ENCODE results near the gene IQGAP1. TPM values are rescaled to one million over a fixed set of nuclear protein-coding genes. Genes with fewer than 3 reads are reported as not detected.
"Not testable (repeated sequence)": the region's sequence is repeated elsewhere in the genome, so short reads cannot be mapped to it uniquely, and the experiment has no call there.

Gene IQGAP1, protein sequence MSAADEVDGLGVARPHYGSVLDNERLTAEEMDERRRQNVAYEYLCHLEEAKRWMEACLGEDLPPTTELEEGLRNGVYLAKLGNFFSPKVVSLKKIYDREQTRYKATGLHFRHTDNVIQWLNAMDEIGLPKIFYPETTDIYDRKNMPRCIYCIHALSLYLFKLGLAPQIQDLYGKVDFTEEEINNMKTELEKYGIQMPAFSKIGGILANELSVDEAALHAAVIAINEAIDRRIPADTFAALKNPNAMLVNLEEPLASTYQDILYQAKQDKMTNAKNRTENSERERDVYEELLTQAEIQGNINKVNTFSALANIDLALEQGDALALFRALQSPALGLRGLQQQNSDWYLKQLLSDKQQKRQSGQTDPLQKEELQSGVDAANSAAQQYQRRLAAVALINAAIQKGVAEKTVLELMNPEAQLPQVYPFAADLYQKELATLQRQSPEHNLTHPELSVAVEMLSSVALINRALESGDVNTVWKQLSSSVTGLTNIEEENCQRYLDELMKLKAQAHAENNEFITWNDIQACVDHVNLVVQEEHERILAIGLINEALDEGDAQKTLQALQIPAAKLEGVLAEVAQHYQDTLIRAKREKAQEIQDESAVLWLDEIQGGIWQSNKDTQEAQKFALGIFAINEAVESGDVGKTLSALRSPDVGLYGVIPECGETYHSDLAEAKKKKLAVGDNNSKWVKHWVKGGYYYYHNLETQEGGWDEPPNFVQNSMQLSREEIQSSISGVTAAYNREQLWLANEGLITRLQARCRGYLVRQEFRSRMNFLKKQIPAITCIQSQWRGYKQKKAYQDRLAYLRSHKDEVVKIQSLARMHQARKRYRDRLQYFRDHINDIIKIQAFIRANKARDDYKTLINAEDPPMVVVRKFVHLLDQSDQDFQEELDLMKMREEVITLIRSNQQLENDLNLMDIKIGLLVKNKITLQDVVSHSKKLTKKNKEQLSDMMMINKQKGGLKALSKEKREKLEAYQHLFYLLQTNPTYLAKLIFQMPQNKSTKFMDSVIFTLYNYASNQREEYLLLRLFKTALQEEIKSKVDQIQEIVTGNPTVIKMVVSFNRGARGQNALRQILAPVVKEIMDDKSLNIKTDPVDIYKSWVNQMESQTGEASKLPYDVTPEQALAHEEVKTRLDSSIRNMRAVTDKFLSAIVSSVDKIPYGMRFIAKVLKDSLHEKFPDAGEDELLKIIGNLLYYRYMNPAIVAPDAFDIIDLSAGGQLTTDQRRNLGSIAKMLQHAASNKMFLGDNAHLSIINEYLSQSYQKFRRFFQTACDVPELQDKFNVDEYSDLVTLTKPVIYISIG (N-terminal part only)
- total RNA-seq: 292 and 350 TPM in 2 replicates

DNA sequence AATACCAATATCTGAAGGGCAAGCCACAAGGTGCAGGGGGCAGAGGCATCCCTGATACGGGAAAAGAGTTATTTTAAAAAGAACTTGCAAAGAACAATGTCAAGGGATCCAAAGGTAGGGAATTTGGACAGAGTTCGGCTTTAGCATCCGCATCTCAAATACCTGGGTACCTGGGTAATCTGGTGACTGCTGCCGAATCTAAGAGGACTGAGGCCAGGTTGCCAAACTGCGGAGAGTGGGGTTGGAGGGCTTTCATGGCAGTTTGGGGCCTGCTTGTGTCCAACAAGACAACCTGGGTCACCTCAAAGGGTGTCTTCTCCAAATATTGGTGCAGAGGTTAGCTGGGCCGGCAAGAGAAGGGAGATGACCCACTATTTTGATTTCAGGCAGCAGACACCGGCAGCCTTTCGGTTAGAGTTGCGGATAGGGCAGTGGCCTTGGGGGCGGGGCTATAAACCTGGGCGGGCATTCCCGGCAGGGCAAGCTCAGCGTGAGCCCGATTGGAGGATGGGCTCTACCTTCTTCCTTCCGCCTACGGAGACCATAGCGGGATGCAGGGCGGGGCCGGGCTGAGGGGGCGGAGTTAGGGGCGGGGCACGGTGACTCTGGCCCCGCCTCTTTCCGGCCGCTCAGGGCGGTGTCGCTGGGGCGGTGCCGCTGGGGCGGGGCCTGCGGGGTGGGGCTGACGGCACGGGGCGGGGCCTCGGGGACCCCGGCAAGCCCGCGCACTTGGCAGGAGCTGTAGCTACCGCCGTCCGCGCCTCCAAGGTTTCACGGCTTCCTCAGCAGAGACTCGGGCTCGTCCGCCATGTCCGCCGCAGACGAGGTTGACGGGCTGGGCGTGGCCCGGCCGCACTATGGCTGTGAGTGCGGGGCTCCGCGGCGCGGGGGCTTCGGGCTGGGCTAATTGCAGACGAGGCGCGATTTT lies at the start of gene IQGAP1:
TSS of gene IQGAP1 (plus strand) at position 709 of the 928 bp plus-strand sequence. CDS start at position 809, 100 bp downstream.
- no peak for DNase-seq (ENCODE audit: extremely low read depth, low read depth, low spot score)

DNA sequence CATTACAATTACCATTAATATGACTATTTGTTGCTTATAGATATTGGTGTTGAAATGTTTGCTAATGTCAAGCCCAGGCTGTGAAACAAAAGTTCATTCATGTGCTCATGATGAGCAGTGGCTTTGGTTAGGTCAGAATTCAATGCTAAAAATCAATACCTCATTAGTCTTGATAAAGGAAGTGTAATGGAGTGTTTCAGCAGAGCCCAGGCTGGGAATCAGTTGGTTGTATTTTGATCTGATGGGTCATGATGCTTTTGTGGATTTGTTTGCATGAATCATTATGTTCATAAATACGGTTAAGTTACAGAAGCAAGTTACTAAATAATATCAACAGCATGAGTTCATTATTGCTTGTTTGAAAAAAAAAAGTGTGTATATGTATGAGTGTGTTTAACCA lies 49.5 kb upstream of the IQGAP1 start:
- no peak for DNase-seq (ENCODE audit: extremely low read depth, low read depth, low spot score)

DNA sequence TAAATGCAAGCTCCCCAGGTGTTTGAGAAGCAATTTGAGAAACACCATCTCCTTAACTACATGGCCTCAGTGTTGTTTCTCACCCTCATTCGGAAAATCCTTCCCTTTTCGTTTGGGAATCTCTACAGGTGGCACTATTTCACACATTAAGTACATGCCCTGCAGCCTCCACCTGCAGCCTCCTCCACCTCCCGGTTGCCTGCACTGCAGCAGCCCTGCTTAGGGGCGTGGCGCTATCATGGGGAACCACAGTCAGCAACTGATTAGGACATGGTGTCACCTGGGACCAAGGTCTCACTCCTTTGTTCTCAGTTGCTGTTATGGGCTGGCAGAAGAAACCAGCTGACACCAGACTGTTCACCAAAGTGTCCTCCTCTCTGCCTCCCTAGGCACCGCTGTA lies 47.7 kb upstream of the IQGAP1 start:
- DNase-seq (ENCODE audit: extremely low read depth, low read depth, low spot score): no peak

DNA sequence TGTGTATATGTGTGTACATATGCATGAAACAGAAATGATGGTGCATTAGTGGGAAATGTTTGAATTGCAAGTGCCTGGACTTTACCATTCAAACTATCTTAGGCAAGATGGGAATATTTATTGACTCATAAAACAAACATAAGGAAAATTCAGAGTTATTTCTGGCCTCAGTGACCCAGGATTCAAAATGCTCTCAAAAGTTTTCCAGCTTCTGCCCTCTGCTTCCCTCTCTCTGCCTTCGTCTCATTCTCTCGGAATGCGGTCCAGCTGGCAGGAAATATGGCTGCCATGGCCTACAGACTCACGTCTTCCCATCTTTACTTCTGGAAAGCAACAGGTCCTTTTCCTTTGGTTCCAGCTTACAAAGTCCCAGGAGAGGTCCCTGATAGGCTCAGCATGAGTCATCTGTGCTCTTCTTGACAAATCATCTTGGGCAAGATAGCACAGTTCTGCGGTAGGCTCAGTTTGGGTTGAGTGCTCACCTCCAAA lies 44.7 kb upstream of the IQGAP1 start:
- DNase-seq (ENCODE audit: extremely low read depth, low read depth, low spot score): no peak

DNA sequence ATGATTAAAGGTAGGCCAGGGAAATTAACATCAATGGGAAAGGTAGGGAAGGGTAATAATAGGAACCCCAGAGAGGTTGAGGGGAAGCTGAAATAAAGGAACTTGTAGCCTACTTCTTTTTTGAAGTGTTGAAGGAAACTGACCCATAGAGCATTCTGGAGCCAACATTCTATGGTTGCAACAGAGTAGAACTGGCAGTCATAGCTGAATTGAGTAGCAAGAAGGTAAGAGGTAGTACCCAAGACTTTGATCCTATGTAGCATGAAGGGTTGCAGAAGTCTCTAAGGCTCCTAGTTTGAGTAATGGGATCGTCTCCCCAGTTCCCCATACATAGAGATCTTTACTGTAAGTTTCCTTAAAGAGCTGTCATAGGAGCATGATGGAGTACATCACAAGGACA lies 43.4 kb upstream of the IQGAP1 start:
- DNase-seq (ENCODE audit: extremely low read depth, low read depth, low spot score): no peak

DNA sequence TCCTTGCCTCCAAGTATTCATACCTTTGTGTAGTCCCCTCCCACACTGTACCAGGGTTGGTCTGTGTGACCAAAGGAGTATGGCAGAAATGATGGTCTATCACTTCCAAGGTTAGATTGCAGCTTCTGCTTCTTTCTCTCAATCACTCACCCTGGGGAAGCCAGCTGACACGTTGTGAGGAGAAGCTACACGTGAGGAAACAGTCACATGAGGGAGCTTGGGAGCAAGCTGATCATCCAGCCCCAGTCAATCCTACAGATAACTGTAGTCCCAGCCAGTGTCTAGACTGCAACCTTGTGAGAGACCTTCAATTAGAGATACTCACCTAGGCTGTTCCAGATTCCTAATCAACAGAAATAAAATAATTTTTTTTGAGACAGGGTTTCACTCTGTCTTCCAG lies 42.2 kb upstream of the IQGAP1 start:
- no peak for DNase-seq (ENCODE audit: extremely low read depth, low read depth, low spot score)

DNA sequence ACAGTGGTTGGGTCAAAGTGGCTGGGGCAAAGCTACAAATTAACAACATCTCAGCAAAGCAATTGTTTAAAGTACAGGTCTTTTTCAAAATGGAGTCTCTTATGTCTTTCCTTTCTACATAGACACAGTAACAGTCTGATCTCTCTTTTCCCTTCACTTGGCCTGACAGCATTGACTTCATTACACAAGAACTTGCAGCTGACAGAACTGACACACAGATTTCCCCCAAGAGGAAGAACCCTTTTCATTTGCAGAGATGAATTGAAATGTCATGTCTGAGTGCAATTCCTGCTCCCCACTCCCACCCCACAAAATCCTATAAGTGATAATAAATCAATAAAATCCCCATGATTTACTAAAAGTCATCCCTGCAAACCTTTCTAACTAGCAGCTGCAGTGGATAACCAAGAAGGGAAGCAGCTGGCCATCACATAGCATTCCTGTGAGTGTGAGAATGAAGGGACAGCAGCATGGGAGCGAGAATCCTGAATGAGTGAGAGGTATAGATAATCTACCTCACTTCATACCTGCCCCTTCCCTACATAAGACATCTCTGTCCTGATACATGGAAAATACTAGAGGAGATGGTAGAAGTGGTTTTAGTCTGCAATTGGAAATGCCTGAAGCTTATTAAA lies 40.5 kb upstream of the IQGAP1 start:
- not testable (repeated sequence) for DNase-seq (ENCODE audit: extremely low read depth, low read depth, low spot score)

DNA sequence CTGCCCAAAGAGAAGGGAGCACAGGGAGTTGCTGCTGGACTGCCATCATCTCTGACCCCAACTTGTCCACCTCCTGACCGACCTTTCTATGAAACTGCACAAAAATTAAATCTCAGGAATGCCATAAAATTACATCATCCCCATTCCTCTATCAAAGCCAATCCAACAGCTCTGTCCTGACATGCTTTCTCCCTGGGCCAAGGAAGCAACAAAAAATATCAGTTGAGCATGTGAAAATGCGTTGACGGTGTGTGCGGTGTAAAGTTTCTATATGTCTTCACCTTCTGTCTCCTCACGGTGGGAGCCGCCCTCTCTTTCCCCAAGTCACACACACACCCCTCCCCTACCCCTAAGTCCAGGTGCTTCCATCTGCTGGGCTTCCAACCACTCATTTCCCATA lies 39.6 kb upstream of the IQGAP1 start:
- no peak for DNase-seq (ENCODE audit: extremely low read depth, low read depth, low spot score)

DNA sequence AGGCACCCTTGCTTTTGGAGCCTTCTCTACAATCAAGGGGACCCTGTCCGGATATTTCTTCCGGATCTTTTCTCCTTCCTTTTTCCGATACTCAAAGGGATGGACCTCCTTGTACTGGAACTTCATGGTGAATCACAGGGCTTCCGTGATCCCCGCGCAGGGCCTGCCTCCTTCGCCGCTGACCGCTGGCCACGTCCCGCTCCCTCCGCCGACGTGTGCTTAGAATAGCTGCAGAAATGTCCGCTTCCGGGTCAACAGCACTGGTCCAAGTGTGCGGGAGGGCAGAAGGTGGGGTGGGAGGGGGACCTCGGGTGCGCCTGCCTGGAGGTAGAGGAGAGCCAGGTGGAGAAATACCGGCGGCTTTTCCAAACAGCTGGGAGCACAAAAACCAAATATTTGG lies 39.0 kb upstream of the IQGAP1 start:
- DNase-seq (ENCODE audit: extremely low read depth, low read depth, low spot score): no peak

DNA sequence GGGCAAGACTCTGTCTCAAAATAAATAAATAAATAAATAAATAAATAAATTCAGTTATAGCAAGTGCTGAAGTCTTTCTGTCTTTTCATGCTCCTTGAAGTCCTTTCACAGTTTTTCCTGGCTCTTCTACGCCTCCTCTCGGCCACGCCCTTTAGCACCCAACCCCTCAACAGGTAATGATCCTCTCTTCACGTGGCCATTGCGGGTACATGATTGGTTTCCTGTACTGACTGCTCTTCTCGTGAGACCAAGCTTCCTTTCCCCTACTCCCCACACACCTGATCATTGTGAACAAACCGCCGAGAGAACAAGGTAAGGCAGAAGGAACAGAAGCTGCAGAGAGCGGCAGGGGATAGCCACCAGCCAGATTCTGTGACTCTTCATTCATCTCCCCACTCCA lies 38.2 kb upstream of the IQGAP1 start:
- no peak for DNase-seq (ENCODE audit: extremely low read depth, low read depth, low spot score)

DNA sequence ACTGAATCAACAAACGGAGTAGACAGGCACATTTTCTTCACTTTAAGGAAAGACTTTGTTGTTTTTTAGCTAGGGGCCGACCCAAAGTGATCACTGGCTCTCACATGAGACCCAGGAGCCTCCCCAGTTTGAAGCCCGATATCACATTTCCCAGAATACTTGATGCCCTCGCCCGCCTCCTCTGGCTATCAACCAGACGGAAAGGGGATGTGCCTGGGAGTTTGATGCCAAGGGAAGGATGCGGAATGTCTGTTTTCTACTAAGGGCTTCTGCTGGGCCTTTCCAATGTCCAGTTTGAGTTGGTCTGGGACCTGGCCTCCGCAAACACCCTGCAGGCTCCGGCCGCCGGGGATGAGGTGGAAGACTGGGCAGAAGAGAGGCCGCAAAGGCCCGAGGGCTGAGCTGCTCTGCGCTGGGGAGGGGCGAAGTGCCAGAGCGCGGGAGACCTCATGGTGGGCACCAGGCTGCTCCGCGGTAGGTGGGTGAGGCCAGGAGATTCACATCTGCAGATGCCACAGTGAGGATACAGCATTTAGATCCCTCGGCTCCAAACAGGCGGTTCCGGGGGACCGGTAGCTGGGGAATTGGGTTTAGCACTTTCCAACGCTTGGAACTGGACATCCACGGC lies 36.4 kb upstream of the IQGAP1 start:
- no peak for DNase-seq (ENCODE audit: extremely low read depth, low read depth, low spot score)

DNA sequence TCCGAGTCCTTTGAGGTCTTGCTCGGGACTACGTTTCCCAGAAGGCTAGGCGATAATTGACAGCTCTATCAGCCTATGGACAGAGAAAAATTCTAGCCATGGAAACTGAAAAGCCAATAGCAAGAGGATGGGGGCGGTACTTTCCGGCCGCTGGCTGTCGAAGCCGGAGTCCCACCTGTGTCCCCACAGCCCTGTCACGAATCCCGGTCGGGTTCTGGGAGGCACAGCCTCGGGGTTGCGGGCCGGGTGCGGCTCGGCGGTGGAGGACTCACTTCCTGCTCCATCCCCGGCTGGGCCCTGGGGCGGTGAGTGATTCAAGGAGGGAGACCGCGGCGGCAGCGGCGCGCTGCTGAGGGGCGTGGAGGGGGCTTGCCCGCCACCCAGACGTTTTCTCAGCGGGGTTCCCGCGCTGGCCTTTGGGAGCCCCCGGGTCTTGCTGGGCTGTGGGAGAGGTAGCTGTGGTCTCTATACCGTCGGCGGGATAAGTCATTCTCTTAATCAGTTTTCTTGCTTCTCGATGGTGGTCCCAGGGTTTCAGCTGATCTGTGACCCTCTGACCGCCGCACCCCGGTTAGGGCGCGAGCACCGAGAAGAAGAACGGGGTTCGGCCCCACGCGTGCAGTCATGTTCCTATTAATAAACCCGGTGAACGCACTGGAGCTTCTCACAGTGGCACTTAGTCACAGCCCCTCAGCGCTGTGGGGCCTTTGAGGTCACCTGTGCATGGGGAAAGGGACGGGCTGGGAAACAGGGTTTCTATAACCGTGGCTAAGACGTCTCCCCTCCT lies 35.7 kb upstream of the IQGAP1 start, which contains the start of gene ZNF774:
TSS of gene ZNF774 (plus strand) at position 178 of the 787 bp plus-strand sequence. CDS start 2,377 bp downstream, outside the sequence.
- peak; percentile 93 for DNase-seq (ENCODE audit: extremely low read depth, low read depth, low spot score)

DNA sequence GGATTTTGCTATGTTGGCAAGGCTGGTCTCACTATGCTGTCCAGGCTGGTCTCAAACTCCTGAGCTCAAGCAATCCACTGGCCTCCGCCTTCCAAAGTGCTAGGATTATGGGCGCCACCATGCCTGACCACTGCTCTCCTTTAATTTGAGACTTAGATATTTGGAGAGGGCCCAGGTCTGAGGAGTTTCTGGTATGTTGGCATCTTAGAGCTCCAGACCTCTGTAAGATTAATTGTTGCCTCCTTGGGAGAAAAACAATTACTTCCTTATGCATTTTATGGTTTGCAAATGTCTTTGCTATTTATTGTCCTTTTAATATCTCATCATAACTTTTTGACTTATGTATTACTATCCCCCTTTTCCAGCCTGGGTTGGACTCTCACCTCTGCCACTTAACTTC lies 33.1 kb upstream of the IQGAP1 start:
- no peak for DNase-seq (ENCODE audit: extremely low read depth, low read depth, low spot score)

DNA sequence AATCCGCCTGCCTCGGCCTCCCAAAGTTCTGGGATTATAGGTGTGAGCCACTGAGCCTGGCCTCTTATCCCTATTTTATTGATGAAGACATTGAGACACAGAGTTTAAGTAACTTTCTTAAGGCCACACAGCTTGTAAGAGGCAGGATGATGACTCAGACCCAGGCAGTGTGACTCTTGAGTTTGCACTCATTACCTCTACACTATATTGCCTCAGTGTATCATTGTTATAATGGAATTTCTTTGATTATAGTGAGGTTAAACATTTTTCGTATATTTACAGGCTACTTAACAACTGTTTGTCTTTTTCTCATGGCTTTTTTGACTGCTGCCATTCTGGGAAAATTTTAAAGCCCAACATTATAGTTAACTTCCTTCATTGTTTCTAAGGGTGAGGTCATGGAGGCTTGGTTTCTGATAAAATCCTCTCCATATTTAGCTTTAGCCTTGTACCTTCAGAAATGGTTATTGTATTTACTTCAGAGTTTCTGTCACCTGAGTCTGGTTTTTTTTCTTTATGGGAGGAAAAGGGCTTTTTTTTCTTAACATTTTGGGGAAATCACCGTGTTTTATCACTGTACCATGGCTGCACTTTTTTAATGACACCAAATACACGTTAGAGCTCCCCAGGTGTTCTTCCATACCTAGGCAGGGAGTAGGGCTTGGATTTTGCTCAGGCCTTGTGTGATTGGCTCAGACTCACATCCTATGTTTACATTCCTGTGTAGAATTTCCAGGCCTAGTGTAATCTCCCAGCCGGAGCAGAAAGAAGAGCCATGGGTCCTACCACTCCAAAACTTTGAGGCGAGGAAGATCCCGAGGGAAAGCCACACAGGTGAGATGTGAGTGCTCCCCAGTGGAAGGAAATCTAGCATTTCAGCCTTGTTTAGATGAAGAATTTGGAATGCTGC lies 29.7 kb upstream of the IQGAP1 start:
- no peak for DNase-seq (ENCODE audit: extremely low read depth, low read depth, low spot score)

DNA sequence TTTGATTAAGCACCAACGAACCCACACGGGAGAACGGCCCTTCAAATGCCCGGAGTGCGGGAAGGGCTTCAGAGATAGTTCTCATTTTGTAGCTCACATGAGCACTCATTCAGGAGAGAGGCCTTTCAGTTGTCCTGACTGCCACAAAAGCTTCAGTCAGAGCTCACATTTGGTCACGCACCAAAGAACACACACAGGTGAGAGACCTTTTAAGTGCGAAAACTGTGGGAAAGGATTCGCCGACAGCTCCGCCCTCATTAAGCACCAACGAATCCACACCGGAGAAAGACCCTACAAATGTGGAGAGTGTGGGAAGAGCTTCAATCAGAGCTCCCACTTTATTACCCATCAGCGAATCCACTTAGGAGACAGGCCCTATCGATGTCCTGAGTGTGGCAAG lies 27.3 kb upstream of the IQGAP1 start:
- no peak for DNase-seq (ENCODE audit: extremely low read depth, low read depth, low spot score)

DNA sequence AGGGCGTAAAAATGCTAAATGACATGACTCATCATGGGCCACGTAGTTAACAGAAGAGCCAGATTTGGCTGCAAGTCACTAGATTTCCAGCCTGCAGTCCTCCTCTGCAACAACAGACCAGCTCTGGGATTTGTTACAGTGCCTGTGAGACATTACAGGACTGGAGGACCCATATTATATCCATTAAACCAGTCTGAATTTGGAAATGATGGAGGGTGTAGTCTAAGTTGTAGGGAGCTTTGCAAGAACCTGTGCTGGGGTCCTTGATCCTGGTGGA lies 25.2 kb upstream of the IQGAP1 start:
- DNase-seq (ENCODE audit: extremely low read depth, low read depth, low spot score): peak; percentile 36

DNA sequence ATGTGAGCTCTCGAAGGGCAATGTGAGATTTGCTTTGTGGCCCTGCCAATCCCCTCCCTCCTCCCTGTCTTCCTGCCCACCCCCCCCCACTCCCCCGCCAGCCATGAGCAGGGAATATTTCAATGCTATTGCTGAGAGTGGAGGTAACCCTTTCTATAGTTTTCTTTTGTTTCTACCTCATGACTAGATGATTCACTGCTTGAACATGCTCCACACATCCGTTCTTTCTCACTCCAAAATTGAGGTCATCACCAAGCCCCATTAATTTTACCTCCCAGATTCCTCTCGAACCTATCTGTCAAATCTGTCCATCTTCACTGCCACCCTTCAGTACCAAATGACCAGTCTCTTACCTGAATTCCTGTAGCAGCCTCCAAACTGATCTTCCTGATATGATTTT lies 23.8 kb upstream of the IQGAP1 start:
- no peak for DNase-seq (ENCODE audit: extremely low read depth, low read depth, low spot score)

Data from glomerular endothelial cell (primary cell).